GM21619 (cell line): ENCODE measurements around the gene NDUFB8.

Experiments
- ATAC-seq: cut with Tn5 transposase; IDR thresholded peaks from one replicate; pipeline ENCODE4 v1.9.1; 2021; ENCODE audit not compliant: unreplicated experiment

NDUFB8 gene

DNA sequence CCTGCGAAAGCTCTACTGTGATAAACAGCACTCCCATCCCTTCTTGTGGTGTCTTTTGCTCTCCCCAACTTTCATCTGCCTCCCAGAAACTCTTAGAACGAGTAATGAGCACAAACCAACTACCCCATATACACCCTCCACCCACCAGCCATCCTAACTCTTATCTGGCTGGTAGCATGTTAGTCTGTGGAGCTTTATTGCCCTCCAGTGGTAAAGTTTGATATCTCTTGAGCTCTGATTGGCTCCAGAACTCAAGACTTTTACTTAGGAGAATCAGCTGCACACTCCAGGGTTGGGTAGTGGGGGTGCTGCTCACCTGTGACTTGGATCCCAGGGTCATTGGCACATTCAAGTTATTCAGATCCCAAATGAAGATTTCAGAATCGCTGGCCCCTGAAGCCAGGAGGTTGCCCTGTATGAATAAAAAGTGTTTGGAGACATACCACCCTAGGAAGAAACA, 20.9 kb downstream of the NDUFB8 start:
- no peak for ATAC-seq

DNA sequence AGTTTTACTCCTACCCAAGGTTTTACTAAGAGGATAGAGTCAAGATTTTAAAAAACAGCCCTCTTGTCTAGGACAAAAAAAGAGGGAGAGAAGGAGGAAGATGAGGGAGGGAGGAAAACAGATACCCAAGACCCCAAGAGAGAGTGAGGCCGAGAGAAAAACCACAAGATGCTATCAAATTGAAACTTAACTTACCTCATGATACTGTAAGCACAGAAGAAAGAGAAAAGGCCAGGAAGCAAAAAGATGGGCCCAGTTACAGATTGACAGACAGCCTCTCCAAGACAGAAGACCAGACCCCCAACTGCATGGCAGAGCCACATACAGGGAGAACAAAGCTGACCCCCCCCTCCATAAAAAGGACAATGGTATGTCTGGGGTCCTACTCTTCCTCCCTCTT, 21.4 kb downstream of the NDUFB8 start:
- ATAC-seq: no peak

DNA sequence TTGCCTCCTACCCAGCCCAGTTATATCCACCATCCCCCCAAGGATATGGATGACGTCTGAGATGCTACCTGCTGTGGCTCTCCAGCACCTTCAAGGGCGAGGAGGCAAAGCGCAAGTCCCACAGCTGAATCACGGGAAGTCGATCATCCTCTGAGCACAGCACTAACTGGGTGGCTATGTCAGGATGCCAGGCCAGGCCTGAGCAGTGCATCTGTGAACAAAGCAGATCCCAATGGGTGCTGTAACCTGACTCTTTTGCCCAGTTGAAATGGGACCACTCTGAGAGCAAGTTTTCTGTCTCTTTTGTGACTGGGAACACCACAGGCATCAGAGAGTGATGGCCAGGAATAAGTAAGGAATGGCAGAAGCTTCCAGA, 22.3 kb downstream of the NDUFB8 start:
- no peak for ATAC-seq

- no peak for ATAC-seq
Measured at GRCh38 chr10:100506596-100507356, 22.9 kb downstream of the NDUFB8 start.

DNA sequence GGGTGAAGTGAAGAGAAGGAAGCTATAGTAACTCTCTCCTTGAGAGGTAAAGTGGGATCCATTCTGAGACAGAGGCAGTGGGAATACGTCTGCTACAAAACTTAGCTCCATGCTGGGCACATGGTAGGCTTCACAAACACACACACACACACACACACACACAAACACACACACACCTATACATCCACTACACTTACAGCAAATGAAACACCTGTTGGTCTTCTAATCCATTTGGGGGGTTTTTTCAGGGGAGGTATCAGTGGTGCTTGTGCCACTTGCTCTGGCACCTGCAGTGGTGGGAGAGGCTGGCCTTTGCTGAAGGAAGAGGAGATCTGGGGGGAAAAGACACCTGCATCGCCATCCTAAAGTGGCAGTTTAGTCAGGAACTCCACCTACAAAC, 24.5 kb downstream of the NDUFB8 start:
- ATAC-seq: no peak

DNA sequence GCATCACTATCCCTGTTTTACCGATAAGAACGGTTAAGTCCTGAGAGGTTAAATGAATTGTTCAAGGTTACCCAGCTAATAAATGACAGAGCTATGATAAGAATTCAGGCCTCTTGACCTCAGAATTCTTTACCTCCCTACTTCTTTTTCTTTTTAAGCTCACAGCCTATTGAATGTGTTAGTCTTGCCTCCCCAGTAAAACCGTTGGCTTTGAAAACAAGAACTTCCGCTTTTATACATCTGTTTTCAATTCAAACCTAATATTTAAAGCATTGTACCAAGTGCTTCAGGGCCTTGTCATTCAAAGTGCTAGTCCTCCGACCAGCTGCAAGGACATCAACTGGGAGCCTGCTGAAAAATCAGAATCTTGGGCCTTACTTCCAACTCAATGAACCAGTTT, 25.6 kb downstream of the NDUFB8 start:
- ATAC-seq: no peak

- ATAC-seq: no peak
Measured at GRCh38 chr10:100502926-100503494, 26.7 kb downstream of the NDUFB8 start.

GRCh38 chr10:100501423-100501822, 28.2 kb downstream of the NDUFB8 start:
- ATAC-seq: no peak

- ATAC-seq: no peak
Measured at GRCh38 chr10:100498059-100498458, 31.6 kb downstream of the NDUFB8 start.

GRCh38 chr10:100496567-100496966, 33.1 kb downstream of the NDUFB8 start:
- no peak for ATAC-seq

DNA sequence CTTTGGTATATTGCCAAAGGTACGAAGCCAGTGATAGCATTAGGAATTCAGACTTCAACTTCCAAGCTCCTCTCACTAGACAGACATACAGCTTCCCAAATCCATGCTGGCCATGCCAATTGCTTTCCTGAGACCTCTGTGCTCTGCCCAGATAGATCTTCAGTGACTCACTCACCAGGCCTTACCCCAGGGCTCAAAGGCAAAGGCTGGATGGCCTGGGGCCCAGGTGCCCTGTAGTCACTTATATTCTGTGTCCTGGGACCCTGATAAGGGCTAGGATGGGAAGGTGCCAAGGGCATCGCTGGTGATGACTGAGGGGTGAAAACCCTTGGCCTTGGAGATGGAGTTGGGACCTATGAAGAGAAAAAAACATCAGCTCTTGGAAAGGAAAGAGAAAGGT, 39.1 kb downstream of the NDUFB8 start:
- no peak for ATAC-seq

- no peak for ATAC-seq
Measured at GRCh38 chr10:100489396-100489795, 40.3 kb downstream of the NDUFB8 start.

- ATAC-seq: no peak
Measured at GRCh38 chr10:100487529-100487928, 42.1 kb downstream of the NDUFB8 start.

DNA sequence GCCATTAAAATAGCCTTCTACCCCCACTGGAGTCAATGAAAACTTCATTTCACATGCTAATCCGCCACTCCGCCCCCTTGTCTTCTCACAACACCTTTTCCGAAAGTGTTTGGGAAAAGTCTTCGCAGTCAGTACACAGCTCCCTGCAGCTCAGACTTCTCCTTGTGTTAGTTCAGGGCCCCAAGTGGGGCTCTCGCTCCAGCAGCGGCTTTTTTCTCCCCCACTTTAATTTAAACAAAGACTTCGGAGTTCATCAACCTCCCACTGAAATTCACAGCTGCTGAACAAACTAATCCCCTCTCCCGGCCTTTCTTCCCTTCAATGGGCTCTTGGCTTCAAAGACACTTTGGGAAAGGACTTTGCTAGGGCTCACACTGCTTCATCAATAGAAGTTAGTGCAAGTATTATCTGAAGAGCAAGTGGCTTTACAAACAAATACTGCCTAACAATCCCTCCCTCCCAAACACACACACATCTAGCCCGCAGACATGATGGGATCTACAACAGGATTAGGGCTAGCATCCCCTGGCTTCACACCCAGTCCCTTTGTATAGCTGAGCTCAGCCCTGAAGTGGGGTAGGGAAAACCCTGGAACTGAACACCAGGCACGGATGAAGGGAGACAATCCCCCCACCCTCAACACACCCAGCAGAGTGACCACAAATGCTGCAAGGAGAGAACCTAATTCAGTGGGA, 43.7 kb downstream of the NDUFB8 start:
- no peak for ATAC-seq

DNA sequence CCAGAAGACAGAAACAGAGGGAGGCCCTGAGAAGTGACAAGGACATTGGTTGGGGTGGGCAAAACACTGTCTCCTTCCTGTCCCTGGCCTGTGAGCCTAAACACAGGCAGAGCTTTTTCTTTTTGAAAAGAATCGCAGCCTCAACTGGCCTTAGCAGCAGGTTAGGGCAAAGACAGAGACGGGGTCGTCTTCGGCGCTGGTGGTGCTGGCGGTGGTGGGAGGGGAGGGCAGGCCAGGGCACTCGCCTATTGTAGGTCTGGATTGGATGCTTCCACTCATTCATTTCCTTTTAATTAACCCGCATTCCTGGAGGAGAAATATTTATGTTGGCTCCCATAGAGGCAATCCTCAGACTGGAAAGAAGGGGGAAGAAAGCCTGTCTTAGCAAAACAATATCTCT, 44.3 kb downstream of the NDUFB8 start:
- no peak for ATAC-seq

DNA sequence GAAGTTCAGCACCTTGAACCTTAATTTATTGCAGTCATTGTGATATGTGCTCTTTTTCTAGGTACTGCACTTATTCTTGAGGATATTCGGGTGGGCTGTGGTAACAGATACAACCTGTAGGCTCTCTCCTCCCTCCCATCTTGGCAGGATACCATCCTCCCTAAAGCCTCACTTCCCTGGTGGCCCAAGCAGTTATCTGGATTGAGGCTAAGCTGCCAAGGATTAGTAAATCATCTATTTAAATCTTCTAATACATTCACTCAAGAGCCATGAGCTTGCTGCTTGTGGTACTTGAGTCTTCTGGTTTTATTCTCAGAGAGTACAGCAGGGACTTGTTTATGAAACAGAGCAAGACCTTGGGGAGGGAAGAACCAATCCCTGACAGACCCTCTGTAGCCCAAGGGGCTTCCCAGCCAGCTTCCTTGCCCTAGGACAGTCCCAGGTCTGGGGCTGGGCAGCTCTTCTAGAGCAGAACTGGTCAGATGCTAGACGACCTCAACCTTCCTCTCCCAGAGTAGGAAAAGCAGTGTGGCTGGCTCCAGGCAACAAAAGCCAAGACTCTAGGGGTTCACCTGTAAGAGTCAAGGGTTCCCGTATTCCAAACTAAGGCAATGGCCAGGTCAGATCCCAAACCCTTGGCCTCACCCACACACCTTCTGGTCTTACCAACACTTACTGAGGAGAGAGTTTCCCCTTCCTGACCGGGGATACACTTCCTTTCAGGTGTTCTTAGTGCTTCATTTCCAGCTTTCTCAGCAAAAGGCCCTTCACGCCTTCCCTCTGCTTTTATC, 45.6 kb downstream of the NDUFB8 start:
- ATAC-seq: no peak

DNA sequence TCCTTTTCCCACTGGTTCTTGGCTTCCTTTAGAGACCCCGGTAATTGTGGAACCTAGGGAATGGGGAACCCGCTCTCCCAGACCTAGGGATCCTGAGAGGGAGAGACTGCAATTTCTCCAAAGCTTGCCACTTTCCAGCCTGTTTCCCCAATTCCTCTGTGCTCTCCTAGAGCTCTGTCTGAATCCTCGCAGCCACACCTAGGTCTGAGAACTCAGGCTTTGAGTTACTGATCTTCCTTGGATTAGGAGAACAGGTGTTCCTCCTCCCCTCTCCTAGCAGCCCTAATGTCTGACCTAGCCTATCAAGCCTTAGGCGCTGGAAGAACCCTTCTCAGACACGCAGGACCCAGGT, 46.9 kb downstream of the NDUFB8 start:
- ATAC-seq: no peak

GRCh38 chr10:100482181-100482833, 47.4 kb downstream of the NDUFB8 start:
- ATAC-seq: peak; percentile 46

DNA sequence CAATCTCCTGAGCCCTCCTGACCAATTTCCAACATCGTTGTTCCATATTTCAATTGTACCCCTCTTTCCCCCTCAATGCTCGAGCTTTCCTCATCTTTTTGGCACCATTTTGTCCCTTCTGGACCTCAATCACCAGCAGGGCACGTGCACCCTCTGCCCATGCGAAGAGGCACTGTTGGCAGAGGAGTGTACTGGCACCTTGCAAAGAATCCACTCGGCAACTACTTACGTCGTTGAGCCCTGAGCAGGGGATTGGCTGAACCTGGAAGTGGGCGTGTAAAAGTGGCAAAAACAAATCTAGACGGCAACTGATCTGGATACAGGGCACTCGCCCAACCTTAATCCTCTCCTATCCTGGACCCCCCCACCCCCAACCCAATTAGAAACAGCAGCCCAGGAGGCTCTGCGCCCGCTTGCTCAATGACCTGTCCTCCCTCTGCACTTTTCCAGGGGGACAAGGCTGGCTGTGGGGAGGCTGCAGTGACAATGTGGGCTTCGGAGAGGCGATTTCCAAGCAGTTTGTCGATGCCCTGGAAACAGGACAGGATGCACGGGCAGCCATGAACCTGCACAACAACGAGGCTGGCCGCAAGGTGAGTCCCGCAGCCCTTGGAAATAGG, 48.1 kb downstream of the NDUFB8 start:
- ATAC-seq: peak; percentile 98

DNA sequence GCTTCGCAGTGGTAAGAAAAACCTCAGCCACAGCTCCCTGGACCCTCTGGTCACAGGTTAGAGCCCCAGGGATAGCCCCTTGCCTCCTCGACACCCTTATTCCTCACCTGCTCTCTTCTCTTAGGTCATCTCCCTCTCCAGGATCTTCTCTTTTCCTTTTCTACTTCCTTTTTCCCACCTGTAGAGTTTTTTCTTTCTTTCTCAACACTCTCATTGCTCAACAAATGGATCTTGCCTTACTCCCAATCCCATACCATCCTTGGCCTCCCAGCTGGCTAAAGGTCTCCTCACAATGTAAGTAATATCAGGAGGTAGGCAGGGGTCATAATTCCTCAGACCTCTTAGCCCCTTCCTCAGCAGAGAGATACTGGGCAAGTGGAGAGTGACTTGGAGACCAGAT, 49.7 kb downstream of the NDUFB8 start:
- no peak for ATAC-seq

DNA sequence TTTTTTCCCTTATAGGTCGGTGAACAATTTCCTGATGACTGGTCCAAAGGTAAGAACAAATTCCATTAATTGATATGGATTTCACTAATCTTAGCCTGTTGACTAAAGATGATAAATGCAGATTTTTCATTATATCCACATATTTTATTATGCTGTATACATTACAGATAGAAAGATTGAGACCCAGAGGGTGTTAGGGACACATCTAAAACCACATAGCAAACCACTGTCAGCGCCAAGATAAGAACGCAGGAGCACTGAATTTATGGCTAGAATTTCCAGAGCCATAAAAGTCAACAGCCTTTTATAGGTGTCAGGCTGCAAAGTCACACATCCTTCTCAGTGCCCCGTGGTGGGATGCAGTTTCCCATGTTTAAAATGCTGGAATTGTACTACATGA, 50.6 kb downstream of the NDUFB8 start:
- ATAC-seq: no peak
